ENCODE results near the gene NMUR1.
"Not testable (repeated sequence)": the region's sequence is repeated elsewhere in the genome, so short reads cannot be mapped to it uniquely, and the experiment has no call there.

NMUR1 gene

GRCh38 chr2:231530099-231531011 is at the start of gene NMUR1:
NMUR1 (minus strand) TSS chr2:231530445; CDS start chr2:231530361, 84 bp downstream.
- peak; percentile 20 to 60 (median 34) for DNase-seq (ENCODE audit: low read depth in 3 of 3, low spot score in 1 of 3)

GRCh38 chr2:231579560-231579959 is 49.3 kb upstream of the NMUR1 start:
- DNase-seq (ENCODE audit: low read depth in 3 of 3, low spot score in 1 of 3): no peak

DNA sequence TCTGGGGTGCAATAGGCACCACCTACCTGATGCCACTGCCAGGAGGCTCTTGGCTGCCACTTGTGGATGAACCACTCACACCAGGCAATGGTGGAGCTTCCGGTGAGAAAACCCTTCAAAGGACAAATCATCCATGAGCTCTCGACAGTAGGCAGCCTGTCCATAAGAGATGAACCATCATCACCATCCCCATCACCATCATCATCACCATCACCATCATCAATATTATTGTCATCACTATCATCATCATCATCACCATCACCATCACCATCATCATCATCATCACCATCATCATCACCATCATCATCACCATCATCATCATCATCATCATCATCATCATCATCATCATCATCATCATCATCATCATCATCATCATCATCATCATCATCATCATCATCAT is 48.4 kb upstream of the NMUR1 start:
- DNase-seq (ENCODE audit: low read depth in 3 of 3, low spot score in 1 of 3): not testable (repeated sequence)

DNA sequence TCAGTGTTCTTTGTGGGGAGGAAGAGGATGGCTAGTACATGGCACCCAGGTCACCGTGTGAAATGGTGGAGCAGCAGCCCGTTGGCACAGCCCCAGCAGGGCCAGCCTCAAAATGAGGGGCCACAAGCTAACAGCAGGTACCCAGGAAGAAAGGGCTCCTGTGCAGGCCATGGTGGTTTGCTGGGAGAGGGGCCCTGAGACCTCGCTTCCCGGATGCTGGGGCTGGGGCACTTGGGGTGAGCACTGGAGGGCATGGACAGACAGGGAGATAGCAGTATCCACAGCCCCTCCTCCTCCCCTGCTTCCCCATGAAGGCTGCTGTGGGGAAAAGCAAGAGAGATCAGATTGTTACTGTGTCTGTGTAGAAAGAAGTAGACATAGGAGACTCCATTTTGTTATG is 46.2 kb upstream of the NMUR1 start:
- no peak for DNase-seq (ENCODE audit: low read depth in 3 of 3, low spot score in 1 of 3)

DNA sequence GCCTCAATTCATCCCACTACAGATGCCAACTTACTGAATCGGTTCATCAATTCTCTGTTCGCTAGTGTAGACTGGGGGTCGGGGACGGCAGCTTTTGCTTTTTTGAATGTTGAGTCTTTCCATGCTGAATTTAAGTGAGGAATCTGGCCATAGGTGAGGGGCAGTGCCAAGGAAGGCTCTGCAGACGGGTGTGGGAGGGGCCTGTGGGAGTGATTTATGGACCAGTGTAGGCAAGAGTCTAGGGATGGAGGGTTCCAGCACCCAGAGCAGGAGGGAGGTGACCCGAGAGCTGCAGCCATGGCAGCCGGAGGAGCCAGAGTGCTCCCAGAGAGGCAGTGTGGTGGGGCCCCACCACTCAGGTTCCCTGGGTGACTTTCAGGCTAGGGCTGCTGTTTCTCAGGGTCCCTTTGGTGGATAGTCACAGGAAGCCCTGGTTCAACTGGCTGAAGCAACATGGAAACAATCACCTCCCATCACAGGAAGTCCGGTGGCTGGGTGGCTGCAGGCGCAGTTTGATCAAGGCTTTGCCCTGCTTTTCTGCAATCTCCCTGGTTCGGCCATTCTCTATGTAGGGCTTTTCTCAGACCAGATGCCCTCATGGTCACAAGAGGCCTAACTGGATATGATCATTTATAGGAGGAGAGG is 45.5 kb upstream of the NMUR1 start:
- DNase-seq (ENCODE audit: low read depth in 3 of 3, low spot score in 1 of 3): no peak

- no peak for DNase-seq (ENCODE audit: low read depth in 3 of 3, low spot score in 1 of 3)
Measured at GRCh38 chr2:231573698-231574421, 43.6 kb upstream of the NMUR1 start.

GRCh38 chr2:231573096-231573495 is 42.9 kb upstream of the NMUR1 start:
- DNase-seq (ENCODE audit: low read depth in 3 of 3, low spot score in 1 of 3): no peak

GRCh38 chr2:231571661-231572191 is 41.5 kb upstream of the NMUR1 start:
- no peak for DNase-seq (ENCODE audit: low read depth in 3 of 3, low spot score in 1 of 3)

DNA sequence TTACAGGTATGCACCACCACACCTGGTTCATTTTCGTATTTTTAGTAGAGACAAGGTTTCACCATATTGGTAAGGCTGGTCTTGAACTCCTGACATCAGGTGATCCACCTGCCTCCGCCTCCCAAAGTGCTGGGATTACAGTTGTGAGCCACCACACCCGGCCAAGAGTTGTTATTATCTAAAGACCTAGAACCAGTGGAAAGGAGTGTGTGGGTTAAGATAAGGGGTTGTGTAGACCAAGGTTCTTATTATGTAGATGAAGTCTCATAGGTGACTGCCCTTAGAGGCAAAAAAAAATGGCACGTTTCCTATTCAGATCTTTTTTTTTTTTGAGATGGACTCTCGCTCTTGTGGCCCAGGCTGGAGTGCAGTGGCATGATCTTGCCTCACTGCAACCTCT is 40.7 kb upstream of the NMUR1 start:
- not testable (repeated sequence) for DNase-seq (ENCODE audit: low read depth in 3 of 3, low spot score in 1 of 3)

DNA sequence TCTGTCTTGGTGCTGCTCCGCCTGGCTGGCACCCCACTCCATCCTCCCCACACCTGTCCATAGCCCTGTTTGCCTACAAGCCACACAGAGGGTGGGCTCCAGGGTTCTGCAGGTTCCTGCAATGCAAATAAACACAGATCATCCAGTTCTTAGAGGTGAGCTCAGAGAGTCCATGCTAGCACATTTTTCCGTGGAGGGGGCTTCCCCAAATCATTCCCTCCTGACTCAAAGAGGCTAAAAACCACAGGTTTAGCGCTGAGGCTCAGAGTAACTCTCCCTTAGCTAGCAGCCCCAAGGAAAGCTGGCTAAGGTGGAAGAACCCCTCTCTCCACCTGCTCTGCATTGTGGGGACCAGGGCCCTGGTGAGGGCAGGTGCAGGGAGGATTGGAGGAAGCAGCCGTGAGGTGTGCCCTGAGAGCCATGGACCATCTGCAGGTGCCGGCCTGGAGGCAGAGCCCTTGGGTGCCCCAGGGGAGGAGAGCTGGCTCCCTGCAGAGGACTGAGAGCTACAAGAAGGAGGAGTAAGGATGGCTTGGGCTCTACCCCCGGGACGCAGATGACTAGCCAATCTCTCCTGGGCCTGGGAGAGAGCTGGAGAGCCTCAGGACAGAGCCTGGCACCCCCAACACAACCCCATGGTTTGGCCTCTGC is 38.7 kb upstream of the NMUR1 start:
- DNase-seq (ENCODE audit: low read depth in 3 of 3, low spot score in 1 of 3): no peak

- DNase-seq (ENCODE audit: low read depth in 3 of 3, low spot score in 1 of 3): no peak
Measured at GRCh38 chr2:231568098-231568784, 38.0 kb upstream of the NMUR1 start.

DNA sequence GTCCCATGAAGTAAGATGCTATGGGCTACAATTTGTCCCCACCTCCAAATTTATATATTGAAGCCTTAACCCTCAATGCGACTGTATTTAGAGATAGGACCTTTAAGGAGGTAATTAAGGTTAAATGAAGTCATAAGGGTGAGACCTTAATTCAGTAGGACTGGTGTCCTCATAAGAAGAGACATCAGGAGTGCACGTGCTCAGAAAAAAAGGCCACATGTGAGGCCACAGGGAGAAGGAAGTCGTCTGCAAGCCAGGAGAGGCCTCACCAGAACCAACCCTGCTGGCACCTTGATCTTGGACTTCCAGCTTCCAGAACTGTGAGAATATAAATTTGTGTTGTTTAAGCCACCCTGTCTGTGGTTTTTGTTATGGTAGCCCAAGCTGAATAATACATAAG is 36.9 kb upstream of the NMUR1 start:
- DNase-seq (ENCODE audit: low read depth in 3 of 3, low spot score in 1 of 3): no peak

DNA sequence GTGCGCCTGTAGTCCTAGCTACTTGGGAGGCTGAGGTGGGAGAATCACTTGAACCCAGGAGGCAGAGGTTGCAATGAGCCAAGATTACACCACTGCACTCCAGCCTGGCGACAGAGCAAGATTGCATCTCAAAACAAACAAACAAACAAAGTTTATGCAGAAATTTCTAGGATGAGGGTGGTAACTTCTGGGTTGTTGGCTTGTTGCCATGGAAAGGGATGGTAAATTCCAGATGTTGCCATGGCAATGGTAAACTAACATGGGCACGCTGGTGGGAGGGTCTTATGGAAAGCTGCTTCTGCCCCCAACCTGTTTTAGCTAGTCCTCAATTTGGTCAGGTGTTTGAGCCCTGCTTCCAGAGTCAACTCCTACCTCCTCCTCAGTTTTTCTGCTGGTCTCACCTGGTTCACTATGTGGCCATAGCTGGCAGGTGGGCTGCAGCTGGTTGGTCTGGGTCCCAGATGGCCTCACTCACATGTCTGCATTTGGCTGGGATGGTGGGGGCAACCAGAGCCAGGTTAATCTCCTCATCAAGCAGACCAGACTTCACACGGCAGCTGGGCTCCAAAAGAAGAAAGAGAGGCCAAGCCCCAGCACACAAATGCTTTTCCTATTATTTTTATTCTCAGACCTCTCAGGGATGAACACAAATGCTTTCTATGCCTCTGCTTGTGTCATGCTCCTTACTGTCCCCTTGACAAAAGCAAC is 35.8 kb upstream of the NMUR1 start:
- DNase-seq (ENCODE audit: low read depth in 3 of 3, low spot score in 1 of 3): no peak

- DNase-seq (ENCODE audit: low read depth in 3 of 3, low spot score in 1 of 3): no peak
Measured at GRCh38 chr2:231563378-231563961, 33.2 kb upstream of the NMUR1 start.

GRCh38 chr2:231557571-231558217 is 27.4 kb upstream of the NMUR1 start:
- DNase-seq (ENCODE audit: low read depth in 3 of 3, low spot score in 1 of 3): peak; percentile 8 to 26 (median 10)

GRCh38 chr2:231556981-231557380 is 26.7 kb upstream of the NMUR1 start:
- DNase-seq (ENCODE audit: low read depth in 3 of 3, low spot score in 1 of 3): no peak

DNA sequence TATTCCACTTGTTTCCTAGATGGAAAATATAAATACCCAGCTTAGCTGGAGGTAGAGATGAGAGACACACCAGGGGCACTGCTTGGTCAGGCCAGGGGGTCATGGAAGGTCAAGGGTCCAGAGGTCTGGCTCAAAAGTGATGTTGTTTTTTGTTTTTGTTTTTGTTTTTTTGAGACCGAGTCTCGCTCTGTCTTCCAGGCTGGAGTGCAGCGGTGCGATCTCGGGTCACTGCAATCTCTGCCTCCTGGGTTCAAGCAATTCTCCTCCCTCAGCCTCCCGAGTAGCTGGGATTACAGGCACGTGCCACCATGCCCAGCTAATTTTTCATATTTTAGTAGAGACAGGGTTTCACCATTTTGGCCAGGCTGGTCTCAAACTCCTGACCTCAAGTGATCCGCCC is 26.3 kb upstream of the NMUR1 start:
- DNase-seq (ENCODE audit: low read depth in 3 of 3, low spot score in 1 of 3): not testable (repeated sequence)

DNA sequence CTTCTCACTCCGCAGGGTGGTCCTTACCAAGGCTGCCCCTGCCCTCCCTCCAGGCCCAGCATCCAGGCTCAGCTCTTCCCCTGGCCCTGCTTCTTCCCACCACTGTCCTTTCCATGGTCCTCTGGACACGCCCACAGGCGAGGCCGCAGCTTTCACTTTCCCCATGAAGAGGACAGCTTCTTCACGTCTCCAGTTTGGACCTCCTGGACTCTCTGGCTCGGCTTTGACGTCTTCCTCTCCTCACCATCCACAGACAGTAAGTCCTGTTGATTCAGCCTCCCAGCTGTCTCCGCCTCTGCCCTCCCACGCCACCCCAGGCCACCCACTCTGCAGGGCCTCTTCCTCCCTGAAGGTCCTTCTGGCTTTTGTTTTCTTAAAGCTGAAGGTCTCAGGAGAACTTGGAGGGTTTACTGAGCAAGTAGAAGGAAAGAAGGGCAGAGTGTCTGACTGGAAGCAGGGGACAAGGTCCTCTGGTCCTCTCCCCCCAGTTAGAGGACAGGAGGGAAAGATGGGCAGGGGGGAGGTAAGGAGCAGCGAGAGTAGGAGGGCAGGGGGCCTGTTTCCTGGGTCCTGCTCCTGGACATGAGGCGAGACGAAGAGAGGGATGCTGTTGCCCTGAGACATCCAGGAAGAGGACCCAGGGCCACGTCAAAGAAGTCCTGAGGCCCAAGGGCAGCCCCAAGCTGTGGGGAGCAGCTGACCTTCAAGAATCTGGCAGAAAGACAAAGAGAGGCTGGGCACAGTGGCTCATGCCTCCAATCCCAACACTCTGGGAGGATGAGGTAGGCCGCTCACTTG is 24.7 kb upstream of the NMUR1 start:
- DNase-seq (ENCODE audit: low read depth in 3 of 3, low spot score in 1 of 3): no peak
